HG02642 (cell line): Measurements from ENCODE around the gene PPP3CB.

Source experiments
- ATAC-seq: cut with Tn5 transposase; IDR thresholded peaks from one replicate; pipeline ENCODE4 v1.9.1; 2021; ENCODE audit warnings: mild to moderate bottlenecking; ENCODE audit not compliant: unreplicated experiment, poor library complexity

Gene PPP3CB

DNA sequence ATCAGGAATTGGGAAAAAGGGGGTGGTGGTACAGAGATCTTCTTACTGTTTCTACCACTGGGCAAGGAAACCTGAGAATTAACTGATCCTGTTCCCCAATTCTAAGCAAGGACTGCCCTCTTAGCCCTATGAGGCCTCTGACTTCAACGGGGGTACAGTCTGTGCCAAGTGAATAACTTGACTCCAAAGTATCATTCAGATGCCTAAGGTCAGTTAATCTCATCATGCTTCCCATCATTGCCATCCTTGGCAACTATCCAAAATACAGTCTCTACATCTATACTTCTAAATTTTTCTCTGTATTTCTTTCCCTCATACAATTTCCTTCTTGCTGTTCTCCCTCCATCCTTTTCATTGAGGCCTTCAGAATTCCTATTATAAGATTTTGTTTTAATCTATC is 10.5 kb downstream of the PPP3CB start:
- ATAC-seq: no peak

DNA sequence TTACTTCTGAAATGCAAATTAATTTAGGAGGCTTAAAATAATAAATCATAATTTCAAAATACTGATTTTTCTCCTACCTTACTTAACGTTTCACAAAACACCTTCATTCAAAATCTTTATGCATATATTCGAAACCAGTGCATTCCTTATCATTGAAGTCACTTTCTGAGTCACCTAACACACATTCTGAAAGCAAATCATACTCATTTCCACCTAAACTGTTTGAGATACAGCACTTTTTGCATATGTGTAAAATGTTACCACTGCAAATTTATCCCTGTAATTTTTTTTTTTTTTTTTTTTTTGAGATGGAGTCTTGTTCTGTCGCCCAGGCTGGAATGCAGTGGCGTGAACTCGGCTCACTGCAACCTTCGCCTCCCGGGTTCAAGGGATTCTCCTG is 15.7 kb downstream of the PPP3CB start:
- no peak for ATAC-seq

DNA sequence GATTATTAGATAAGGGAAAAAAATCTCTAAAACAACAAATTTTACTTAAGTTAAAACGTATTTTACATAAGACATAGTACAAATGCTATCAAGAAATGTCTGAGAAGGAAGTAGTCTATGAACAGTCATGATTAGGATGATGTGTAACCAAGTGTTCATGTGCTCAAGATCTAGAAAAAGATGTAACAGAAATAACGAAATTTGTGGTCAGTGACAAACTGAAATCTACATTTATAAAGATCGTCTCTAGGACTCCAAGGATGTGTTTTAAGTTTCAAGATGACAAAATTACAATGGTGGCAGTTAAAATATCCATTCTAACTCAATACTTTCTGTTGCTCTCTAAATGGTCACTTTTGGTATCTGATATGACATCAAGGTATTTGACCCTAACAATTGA is 17.2 kb downstream of the PPP3CB start:
- ATAC-seq: no peak

DNA sequence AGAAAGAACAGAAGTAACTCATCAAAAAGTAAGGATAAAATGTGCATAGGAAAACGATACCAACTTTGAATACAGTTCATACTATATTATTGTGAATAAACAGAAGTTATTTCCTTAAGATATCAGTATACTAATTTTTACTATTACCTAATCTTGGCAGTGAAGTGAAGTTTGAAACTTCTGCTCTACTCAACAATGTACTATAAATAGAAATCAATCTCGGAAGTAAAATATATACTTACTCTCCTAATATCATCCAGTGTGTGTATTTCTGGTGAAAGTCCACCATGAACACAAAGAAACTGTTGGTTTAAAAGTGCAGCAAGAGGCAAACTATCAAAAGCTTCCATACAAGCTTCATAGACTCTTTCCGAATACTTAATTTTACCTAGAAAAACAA is 24.6 kb downstream of the PPP3CB start:
- ATAC-seq: no peak

DNA sequence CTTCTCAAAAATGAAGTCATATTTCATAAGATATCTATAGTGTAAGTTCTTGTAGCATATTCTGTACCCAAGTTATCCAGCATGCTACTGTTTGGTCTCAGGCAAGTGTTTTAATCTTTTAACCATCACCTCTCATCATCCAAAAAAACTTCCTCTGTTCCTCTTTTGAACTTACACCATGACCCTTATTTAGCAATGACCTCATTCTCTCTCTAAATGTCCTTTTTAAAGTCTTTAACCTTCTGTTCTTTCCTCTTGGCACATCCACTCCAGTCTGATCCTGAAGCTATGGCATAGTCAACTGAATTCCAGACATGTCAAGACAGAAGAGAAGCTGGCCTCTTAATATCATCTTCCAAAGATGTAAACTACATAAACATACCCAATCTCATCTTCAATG is 26.2 kb downstream of the PPP3CB start:
- ATAC-seq: no peak

DNA sequence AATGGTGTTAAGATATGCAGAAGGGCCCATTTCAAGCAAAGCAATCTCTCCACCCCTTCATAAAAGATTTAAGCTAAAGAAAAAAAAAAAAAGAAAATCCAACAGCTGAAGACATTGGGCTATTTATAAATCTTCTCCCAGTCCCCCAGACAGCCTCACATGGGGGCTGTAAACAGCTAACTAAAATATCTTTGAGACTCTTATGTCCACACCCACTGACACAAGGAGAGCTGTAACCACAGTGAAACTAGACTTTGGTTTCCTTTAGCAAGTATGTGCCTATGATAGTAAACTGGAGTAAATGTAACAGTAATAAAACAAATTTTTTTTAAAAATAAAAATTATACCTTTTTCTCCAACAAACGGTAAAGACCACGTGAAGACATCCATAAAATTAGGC is 28.6 kb downstream of the PPP3CB start:
- no peak for ATAC-seq

DNA sequence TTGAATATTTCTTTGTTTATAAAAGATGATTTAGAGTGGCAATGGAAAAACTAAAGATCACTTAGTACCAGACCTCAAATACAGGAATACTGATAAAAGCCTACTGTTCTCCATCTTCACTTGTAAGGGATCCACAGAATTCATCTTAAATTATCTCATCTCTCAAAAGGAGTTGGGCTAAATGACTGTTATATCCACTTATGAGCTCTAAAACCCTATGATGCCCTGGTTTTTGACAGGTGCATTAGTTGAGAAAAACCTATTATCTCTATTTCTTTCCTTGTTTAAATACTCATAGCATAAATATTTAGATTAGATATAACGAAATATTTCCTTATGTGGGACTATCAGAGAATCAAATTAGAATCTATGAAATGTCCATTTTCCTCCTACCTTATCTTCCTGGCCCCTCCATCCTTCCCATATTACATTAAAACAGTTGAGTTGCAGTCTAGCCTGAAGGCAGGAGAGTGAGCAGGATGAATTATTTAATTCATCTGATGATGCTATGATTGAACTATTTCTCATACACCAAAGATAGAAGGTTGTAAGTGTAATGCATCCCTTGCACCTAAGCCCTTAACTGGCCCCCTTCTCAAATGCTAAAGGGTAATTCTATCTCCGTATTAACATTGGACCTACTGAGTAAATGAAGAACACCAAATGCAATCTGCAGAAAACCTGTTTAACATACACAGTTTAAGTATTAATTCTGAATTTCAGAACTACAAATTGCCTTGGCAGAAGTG is 29.7 kb downstream of the PPP3CB start:
- ATAC-seq: no peak

DNA sequence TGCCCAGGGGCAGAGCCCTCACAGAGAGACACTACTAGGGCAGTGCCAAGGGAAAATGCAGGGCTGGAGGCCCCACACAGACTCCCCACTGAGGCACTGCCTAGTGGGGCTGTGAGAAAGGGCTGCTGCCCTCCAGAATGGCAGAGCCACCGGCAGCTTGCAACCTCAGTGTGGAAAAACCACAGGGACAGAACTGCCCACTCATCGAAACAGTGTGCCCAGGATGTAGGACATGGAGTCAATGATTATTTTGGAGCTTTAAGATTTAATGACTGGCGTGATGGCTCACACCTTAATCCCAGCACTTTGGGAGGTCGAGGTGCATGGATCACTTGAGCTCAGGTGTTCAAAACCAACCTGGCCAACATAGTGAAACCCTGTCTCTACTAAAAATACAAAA is 34.9 kb downstream of the PPP3CB start:
- no peak for ATAC-seq

DNA sequence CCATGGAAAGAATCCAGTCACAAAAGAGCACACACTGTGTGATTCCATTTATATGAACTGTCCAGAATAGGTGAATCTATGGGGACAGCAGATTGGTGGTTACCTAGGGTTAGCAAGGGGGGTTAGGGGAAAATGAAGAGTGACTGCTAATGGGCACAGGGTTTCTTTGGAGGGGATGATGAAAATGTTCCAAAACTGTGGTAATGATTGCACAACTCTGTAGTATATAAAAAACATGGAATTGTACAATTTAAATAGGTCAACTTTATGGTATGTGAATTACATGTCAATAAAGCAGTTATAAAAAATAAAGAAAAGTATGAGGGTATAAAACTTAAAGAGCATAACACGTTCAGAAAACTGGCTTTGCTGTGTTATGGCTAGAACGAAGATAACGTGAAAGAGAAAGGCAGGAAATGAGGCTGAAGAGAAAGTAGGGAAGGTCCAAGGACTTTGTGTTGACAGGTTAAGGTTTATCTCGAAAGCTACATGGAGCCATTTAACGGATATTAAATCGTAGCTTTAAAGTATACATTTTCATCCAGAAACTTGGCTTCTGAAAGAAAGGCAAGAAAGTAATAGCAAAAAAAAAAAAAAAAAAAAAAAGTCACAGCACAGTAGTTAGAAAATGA is 36.0 kb downstream of the PPP3CB start:
- no peak for ATAC-seq

DNA sequence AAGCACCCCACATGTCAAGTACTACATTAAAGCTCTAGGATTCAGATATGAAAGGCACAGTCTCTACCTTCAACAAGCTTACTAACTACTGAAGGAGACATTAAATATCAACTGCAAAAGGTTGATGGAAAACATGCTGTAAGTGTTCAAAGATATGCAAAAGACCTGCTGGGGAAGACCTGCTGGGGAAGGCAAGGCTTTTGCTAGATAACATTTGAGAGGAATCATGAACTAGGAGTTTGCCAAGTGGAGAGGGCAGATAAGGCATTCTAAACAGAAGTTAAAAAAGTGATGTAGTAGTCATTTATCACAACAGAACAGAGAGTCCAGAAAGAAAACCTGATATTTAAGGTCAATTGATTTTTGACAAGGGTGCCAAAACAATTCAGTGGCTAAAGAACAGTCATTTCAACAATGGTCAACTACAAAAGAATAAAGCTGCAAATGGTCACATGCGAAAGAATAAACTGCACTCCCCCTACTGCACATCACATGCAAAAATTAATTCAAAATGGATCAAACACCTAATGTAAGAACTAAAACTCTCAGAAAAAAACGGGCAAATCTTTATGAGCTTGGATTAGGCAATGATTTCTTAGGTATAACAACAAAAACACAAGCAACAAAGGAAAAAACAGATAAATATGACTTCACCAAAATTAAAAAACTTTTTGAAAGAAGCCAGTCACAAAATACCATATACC is 39.5 kb downstream of the PPP3CB start:
- no peak for ATAC-seq

DNA sequence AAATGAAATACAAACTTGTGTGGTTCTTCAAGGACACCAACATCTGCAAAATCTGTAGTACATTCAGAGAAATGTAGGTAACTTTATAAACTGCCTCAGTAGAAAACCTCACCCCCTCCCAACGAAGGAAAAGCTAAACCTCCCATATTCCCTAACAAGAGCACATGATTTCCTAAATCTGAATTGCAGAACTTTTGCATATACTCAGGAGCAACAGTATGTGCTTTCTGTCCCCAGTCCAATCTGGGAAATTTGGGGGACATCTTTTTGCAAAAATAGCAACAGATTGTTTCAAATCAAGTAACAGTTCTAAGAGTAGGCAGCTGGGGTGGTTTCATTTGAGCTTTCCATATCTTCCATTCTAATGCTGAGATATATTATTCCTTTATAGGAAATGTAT is 46.7 kb downstream of the PPP3CB start:
- no peak for ATAC-seq

DNA sequence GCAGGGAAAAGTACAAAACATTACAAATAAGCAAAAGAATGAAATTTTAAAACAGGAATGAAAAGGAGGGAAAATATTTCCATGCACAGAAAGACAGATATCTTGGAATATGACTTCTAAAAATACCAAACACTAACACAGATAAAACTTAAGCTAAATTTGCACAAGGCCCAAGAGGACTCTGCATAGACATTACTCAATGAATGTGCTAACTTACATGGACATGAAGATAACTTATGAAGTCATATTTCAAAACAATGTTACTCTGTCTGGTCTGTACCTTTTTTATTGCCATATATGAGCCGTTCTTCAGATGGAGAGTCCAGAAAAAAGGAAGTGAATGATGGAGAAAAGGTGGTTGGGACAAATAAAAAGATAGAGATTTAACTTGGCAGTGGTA is 47.4 kb downstream of the PPP3CB start:
- ATAC-seq: no peak

DNA sequence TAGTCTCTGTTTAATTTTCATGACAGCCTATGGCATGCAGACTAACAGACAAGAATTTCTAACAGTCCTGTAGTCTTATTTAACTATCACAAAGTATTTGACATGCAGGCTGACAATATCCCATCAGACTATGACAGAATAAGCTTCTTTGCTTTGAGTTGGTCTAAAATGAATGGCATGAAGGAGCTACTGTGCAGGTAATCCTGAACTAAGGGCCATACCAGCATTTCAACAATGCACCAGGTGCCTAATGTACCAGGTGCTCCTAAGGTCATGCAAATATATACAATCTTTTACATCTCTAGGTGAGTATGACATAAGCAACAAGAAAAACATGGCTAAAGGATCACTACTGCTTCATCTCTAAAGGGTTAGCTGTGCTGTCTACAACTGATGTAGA is 48.9 kb downstream of the PPP3CB start:
- ATAC-seq: no peak

DNA sequence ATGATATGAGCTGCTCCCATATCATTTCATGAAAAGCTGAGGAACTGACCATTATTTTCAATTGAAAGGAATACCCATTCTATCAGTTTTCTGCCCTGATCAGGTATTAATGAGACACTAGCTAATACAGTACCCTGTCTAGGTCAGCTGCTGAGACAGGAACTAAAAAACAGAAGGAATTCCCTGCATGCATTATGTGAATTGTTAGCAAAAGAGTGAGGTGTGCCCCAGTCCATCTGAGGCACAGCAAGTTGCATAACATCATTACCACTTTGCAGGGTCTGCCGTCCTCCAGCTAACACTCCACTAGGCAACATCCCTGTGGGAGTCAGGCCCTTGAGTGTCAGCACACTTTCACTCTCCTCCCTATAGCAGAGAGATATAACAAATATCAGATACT is 51.4 kb downstream of the PPP3CB start:
- ATAC-seq: no peak

DNA sequence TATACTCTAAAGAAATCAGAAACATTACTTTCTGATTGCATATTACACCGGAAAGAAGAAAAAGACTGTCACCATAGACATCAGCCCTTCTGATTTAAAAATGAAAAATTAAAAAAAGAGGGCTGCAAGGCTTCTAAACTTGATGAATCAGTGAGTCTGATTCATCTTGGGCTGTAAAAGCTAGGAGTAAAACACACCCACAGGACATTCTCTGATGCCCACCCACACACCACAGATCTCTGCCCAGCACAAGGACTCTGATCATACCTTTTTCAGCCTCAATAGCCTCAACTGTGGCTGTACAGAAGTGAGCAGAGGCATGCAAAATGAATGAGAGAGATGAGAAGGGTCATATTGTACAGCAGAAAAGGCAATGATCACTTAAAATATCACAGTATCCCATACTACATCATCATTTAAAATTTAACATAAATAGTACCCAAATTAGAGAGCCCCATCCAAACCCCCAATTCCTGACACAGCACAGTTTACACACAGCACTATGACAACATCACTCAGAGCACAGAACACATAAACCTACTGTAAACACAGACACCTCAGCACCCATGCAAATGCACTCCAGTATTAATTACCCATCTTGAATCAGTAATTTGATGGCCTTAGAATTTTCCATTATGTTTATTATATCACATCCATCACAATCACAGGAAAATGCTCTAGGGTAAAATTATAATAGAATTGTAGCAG is 56.1 kb downstream of the PPP3CB start:
- no peak for ATAC-seq

DNA sequence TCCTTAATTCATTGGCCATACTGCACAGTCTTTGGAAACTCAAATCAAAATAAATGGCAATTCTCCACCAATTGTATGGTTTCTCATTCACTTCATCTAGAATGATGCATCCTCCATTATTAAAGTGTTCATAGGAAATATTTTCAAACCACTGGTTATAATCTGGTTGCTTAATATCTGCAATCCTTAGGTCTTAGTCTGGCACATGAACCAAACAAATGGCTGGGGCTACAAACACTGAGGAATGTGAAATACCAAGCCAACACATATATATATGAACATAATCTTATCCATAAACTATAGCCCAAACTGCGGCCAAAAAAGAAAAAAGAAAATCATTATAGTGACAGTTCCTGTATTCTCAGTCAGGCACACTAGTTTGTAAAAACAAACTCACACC is 56.8 kb downstream of the PPP3CB start:
- no peak for ATAC-seq

DNA sequence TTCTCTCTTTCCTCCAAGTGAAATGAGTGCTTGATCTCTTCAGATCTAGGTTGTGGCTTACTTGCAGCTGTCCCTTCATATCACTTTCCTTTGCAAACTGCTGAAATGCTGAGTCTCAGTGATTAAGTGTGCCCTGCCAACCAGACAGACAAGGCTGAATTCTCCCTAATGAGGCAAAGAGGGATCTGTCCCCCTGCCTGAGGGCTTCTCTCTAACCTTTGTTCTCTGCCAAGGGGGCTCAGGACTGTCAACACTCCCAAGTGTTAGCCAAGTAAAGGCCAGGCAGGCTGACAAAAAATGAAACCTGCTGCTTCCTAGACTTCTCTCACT is 62.3 kb downstream of the PPP3CB start, which contains the start of gene MSS51:
Gene MSS51 (minus strand): TSS at position 24 of the 330 bp plus-strand sequence. CDS start 5,277 bp downstream, outside the sequence.
- no peak for ATAC-seq

DNA sequence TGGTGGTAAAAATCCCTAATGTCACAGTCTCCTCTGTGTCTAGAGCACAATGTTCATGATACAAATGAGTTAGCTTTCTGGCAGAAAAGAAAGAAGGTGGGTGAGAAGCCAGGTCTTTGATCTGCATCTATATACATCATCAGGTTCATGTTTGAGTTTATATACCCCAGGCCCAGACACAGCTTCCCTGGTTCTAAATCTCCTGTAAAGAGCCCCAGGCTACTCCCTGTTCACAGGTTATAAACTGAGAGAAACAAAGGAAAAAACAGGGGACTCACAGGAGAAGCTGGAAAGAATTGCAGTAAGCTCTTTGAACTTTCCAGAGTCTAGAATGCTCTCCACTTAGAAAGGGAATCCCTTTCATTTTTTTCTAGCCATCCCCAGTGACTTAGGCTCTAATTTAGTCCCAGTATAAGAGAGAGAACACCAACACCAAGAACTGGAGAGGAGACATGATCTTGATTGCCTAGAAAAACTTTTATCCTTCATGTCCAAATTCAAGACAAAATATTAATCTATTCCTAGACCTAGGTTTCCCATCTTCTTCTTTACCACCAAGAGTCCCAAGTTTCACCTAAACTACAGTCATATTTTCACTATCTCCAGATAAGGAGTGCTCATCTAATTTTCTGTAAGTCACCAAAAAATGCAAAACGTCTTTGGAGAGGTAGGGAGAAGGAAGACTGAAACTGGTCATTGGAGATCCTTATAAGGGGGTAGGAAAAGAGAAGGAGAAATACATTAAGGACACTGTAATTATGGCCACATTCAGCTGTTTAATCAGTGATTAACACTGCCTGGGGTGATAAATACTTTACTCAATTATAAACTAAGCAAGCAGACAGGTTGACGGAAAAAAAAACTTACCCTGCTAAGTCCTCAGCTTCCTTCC is 62.9 kb downstream of the PPP3CB start:
- no peak for ATAC-seq

DNA sequence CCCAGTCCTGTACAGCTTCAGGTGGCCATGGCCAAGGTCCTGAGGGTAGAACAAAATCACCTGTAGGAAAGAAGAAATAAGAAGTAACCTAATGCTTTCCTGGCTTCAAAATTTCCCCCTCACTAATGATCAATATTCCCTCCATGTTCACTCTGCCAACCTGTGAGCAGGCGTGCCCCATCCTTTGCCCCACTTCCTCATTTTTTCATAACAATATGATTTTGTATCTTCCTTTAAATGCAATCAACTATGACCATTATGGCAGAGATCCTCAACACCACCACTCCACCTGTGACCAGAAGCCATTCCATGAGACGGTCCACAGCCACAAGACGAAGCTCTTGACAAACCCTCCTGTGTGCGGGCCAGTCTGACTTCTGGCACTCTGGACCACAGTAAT is 69.5 kb downstream of the PPP3CB start:
- no peak for ATAC-seq

DNA sequence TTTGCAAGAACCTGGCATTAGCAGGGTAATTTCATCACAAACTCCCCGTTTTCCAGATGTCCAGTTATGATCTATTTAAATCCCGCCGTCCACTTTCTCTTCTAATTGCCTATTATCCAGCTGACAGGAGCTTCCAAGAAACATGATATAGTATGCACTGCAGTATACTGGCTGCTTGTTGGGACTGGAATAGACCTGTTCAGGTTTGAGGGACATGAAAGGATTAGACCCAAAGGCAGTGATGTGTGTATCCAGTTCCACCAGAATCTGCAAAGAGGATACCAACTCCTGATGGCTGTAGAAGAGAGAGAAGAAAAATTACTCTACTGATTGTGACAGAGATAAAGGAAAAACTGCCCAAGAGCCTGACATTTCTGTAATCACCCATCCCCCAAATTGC is 71.3 kb downstream of the PPP3CB start:
- ATAC-seq: no peak
